Gastroesophageal sphincter (tissue), 3 donors: ENCODE data around the gene CYP1B1.

Experiments
- EP300 ChIP-seq: sonication (generic); formaldehyde crosslinking; IDR thresholded peaks from one replicate; pipeline ENCODE4 v1.6.1; 2017; ENCODE audit warnings: antibody characterized with exemption, mild to moderate bottlenecking
- POLR2A ChIP-seq, 2 donors: fragments of 450-650 bp; IDR thresholded peaks; one replicate each; pipeline ENCODE4 v1.6.1; 2017; ENCODE audit warnings: antibody characterized with exemption in 2 of 2, mild to moderate bottlenecking in 2 of 2, moderate library complexity in 1 of 2
- TF ChIP-seq, protein P1 (sequence below), 4 experiments: fragments of 200-600 bp in 2 of 4; fragments of 450-650 bp in 2 of 4; sonication (generic) in 1 of 4; IDR thresholded peaks; one replicate each; pipeline ENCODE4 v1.5.1; 2017 to 2019; ENCODE audit warnings: antibody characterized with exemption in 4 of 4, mild to moderate bottlenecking in 2 of 4, moderate library complexity in 2 of 4

DNA sequence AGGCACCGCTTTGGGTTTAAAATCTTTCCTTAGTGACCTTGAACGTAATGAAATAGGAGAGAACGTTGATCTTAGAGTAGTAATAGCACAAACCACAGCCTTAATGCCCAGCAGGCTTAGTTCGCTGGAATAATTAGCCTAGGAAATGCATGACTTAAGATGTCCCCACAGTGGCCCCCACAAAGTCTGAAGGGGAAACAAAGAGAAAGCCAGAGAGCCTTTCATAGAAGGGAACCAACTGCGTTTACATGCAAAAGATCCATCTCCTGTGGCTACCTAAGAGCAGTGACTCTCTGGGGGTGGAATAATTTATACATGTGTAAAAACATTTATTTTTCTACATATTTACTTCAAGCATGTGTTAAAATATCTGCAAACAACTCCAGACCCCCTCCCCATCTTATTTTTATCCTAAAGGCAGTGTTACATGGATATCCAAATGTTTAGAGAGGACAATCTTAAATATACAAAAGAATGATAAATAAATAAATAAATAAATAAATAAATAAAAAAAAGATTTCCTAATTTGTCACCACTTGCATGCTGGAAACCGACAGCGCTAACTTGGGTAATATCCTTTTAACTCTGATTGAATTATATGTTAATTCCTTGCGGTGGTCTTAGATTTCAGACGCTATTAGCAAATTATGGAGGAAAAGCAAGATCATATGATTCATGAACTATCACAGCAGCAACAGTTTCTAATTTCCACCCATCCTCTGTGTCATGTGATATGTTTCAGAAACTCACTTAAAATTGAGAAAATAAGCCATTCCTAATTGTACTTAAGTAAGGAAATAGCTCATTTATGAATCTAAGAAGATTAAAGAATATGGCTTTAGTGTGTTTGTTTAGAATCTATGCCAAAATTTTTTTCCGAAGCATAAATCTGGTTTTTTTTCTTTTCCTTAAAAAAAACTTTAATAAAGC is 23.4 kb upstream of the CYP1B1 start:
- TF ChIP-seq, protein P1, sequence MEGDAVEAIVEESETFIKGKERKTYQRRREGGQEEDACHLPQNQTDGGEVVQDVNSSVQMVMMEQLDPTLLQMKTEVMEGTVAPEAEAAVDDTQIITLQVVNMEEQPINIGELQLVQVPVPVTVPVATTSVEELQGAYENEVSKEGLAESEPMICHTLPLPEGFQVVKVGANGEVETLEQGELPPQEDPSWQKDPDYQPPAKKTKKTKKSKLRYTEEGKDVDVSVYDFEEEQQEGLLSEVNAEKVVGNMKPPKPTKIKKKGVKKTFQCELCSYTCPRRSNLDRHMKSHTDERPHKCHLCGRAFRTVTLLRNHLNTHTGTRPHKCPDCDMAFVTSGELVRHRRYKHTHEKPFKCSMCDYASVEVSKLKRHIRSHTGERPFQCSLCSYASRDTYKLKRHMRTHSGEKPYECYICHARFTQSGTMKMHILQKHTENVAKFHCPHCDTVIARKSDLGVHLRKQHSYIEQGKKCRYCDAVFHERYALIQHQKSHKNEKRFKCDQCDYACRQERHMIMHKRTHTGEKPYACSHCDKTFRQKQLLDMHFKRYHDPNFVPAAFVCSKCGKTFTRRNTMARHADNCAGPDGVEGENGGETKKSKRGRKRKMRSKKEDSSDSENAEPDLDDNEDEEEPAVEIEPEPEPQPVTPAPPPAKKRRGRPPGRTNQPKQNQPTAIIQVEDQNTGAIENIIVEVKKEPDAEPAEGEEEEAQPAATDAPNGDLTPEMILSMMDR (IDR thresholded peaks at IDR 0.05) = no peak
- TF ChIP-seq POLR2A (IDR thresholded peaks at IDR 0.05) = no peak
- TF ChIP-seq EP300 = no peak
